GM19324 (cell line): ENCODE data around the gene ALOX5AP.

Experiments used
- ATAC-seq: cut with Tn5 transposase; IDR thresholded peaks from one replicate; pipeline ENCODE4 v1.9.1; 2021; ENCODE audit warnings: mild to moderate bottlenecking, moderate library complexity; ENCODE audit not compliant: unreplicated experiment, low FRiP score

Gene ALOX5AP

GRCh38 chr13:30712536-30713532 lies 22.5 kb upstream of the ALOX5AP start:
- ATAC-seq: no peak

GRCh38 chr13:30714629-30715371 lies 20.5 kb upstream of the ALOX5AP start:
- ATAC-seq: no peak

DNA sequence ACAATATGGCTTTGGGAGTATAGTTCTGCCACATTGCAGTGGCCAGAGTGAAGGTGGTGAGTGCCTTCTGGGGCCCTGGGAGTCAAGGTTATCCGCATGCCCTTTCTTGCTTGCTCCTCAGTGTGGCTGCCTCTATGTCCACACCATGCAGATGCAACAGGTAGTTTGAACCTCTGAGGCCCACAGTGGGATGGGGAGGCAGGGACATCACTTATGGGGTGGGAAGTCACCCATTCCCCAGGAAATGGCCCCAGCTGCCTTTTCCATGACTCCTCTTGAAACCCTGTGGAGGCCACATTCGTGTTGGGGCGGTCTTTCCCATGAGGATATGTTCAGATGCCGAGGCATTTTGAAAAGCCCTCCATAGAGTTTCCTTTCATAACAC lies 20.0 kb upstream of the ALOX5AP start:
- no peak for ATAC-seq

DNA sequence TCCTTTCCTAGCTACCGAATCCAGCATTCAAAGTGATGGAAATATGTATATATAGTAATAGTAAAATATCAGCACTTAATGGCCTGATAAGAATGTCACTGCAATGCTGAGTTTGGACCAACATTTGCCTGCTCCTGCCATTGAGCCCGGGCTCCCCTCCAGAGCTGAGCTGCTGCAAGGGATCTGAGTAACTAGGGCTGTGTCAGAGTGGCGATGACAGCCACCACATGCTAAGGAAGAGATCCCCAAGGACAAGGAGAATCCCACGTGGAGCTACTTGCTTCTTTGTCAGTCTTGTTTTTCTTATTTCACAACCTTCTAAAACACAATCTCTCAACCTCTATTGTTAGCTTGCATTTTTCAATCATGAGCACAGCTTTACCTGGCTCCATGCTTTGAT lies 19.5 kb upstream of the ALOX5AP start:
- no peak for ATAC-seq

GRCh38 chr13:30718661-30719524 lies 16.4 kb upstream of the ALOX5AP start:
- no peak for ATAC-seq

- ATAC-seq: no peak
These were observed 15.8 kb upstream of the ALOX5AP start for GRCh38 chr13:30719525-30719914.

- no peak for ATAC-seq
These were observed 15.0 kb upstream of the ALOX5AP start for GRCh38 chr13:30720172-30720869.

GRCh38 chr13:30721936-30722335 lies 13.4 kb upstream of the ALOX5AP start:
- no peak for ATAC-seq

GRCh38 chr13:30722361-30722760 lies 13.0 kb upstream of the ALOX5AP start:
- ATAC-seq: no peak

- ATAC-seq: no peak
These were observed 10.6 kb upstream of the ALOX5AP start for GRCh38 chr13:30724778-30725177.

- no peak for ATAC-seq
These were observed 9.8 kb upstream of the ALOX5AP start for GRCh38 chr13:30725326-30726085.

DNA sequence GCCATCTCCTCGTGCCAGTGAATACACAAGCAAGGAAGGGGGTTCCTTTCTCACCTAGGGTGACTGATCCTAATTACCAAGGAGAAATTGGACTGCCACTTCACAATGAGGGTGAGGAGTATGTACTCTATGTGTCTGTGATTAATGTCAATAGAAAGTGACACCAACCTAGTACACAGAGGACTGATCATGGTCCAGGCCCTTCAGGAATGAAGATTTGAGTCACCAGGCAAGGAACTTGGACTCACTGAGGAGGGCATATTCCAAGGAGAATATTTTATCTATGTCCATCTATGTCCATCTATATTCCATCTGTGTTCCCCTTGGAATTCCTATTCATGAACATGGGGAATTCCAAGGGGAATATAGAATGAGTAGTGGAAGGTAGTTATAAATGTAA lies 9.2 kb upstream of the ALOX5AP start:
- ATAC-seq: no peak

DNA sequence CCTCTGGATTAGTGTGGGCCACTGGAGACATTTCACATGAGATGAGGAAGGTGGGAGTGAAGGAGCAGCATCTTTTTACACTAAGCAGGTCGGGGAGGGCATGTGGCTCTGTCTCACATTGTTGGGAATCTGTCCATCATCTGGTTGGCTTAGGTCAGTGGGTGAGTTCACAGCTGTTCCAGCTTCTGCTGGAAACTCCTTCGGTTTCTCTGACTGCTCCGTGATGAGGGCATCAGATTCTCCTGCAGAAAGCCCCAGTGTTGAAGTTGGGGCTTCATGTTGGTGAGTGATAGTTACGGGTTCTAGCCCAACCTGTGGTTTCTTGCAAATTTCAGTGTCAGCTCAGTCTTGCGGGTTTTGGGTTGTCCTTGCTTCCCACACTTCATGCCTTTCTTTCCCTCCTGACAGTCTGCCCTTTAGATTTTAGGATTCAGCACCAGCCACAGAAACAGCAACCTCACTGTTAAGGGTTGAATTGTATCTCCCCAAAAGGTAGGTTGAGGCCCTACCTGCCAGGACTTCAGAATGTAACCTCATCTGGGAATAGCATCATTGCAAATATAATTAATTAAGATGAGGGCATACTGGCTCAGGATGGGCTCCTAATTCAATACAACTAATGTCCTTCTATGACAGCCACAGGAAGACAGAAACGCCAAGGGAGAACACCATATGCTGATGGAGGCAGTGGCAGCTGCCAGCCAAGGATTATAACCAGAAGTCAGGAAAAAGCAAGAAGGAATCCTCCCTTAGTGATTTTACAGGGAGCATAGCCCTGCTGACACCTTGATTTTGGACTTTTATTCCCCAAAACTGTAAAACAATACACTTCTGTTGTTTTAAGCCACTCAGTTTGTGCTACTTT lies 7.6 kb upstream of the ALOX5AP start:
- no peak for ATAC-seq

DNA sequence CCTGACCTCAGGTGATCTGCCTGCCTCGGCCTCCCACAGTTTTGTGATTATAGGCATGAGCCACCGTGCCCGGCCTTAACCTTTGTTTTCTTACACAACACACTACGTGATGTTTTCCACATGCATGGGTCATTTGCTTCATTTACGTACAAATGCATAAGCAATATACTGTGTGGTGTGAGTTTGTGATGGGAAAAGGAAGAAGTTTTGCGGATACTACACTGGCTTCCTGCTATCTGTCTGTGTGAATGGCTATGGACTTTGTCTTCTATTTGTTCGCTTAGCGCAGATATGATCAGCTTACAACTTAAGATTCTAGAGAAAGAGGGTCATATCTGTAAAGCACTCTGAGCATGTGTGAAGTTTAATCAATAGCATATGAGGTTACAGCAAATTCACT lies 5.5 kb upstream of the ALOX5AP start:
- ATAC-seq: no peak

DNA sequence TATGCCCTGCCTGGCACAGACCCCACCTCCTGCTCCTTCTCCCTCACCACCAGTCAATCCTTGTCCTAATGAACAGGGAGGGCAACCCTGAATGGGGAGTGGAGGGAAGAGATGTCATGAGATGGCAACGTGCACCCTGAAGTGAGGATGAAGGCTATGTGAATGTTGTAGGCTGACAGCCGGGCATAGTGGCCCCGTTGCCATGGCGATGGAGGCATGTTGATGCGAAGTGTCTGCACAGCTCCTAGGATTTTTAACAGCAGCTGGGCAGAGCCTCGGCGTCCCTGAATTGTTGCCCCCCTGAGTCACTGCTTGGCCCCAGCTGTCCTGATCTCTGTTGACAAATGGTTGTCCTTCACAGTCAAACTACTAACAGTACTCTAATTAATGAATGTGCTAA lies 4.8 kb upstream of the ALOX5AP start:
- no peak for ATAC-seq

GRCh38 chr13:30731361-30732045 lies 3.8 kb upstream of the ALOX5AP start:
- ATAC-seq: no peak

DNA sequence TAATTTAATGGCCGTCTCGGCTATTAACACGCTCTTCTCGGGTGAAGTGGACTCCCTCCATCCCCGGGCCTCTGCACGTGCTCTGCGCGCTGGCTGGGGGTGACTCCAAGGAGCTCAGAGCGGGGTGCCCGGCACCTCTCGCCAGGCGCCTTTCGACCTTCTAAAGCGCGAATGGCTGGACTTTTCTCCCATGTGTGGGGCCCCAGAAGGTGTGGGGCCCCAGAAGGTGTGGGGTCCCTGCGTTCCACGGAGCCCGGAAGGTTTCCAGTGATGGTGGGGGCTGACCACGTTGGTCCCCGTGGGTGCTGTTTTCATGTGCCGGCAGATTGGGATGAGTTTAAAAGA lies 3.3 kb upstream of the ALOX5AP start:
- no peak for ATAC-seq

GRCh38 chr13:30734439-30734838 lies 904 bp upstream of the ALOX5AP start:
- no peak for ATAC-seq
